GM23248 (cell line): ENCODE measurements around the gene TRMU. TPM values are rescaled to one million over a fixed set of nuclear protein-coding genes. Genes with fewer than 3 reads are reported as not detected.
A peak's percentile ranks its signal among the peaks of the same experiment; 100 is the strongest.

Source experiments
- DNase-seq: peaks from one replicate; pipeline ENCODE4 v3.0.0-alpha.2; 2015
- H2AFZ ChIP-seq: fragments of 200-600 bp; sonication (generic); 2 replicates; pipeline ENCODE4 v1.6.1; 2016; ENCODE audit warnings: antibody characterized with exemption
- H3F3A ChIP-seq: fragments of 200-600 bp; sonication (generic); 2 replicates; pipeline ENCODE4 v1.6.1; 2016; ENCODE audit warnings: mild to moderate bottlenecking, antibody characterized with exemption, mixed run types; ENCODE audit not compliant: insufficient read depth
- H3K27ac ChIP-seq: fragments of 200-600 bp; sonication (generic); 2 replicates; pipeline ENCODE4 v1.5.1; 2016; ENCODE audit warnings: mild to moderate bottlenecking
- H3K27me3 ChIP-seq: fragments of 200-600 bp; sonication (generic); replicated peaks from 2 replicates; pipeline ENCODE4 v1.6.1; 2016; ENCODE audit warnings: mild to moderate bottlenecking; ENCODE audit not compliant: insufficient read depth
- H3K36me3 ChIP-seq: fragments of 200-600 bp; sonication (generic); 2 replicates; pipeline ENCODE4 v1.6.1; 2016; ENCODE audit warnings: low read depth, mild to moderate bottlenecking
- H3K4me1 ChIP-seq: fragments of 200-600 bp; sonication (generic); 2 replicates; pipeline ENCODE4 v1.6.1; 2016; ENCODE audit warnings: mild to moderate bottlenecking; ENCODE audit not compliant: insufficient read depth
- H3K4me2 ChIP-seq: fragments of 200-600 bp; sonication (generic); one replicate; pipeline ENCODE4 v1.6.1; 2016; ENCODE audit warnings: mild to moderate bottlenecking; ENCODE audit not compliant: unreplicated experiment
- H3K4me3 ChIP-seq: fragments of 200-600 bp; sonication (generic); 2 replicates; pipeline ENCODE4 v1.5.1; 2016; ENCODE audit warnings: mild to moderate bottlenecking
- H3K79me2 ChIP-seq: fragments of 200-600 bp; sonication (generic); 2 replicates; pipeline ENCODE4 v1.6.1; 2016; ENCODE audit warnings: mild to moderate bottlenecking; ENCODE audit not compliant: insufficient read depth
- H3K9ac ChIP-seq: fragments of 200-600 bp; sonication (generic); 2 replicates; pipeline ENCODE4 v1.6.1; 2016; ENCODE audit warnings: mild to moderate bottlenecking
- H3K9me2 ChIP-seq: fragments of 200-600 bp; sonication (generic); 2 replicates; pipeline ENCODE4 v1.6.1; 2016; ENCODE audit warnings: mixed run types, mild to moderate bottlenecking, moderate library complexity; ENCODE audit not compliant: insufficient read depth
- H3K9me3 ChIP-seq: fragments of 200-600 bp; sonication (generic); one replicate; pipeline ENCODE4 v1.6.1; 2017; ENCODE audit warnings: low read depth
- H4K20me1 ChIP-seq: fragments of 200-600 bp; sonication (generic); 2 replicates; pipeline ENCODE4 v1.6.0; 2016; ENCODE audit not compliant: insufficient read depth
- EZH2 ChIP-seq: fragments of 200-600 bp; sonication (generic); IDR thresholded peaks from 2 replicates; pipeline ENCODE4 v1.6.1; 2018; ENCODE audit warnings: antibody characterized with exemption, mild to moderate bottlenecking; ENCODE audit not compliant: insufficient read depth, poor library complexity, severe bottlenecking
- EZH2phosphoT487 ChIP-seq: fragments of 200-600 bp; sonication (generic); IDR thresholded peaks from 2 replicates; pipeline ENCODE4 v1.6.1; 2018; ENCODE audit warnings: antibody characterized with exemption, moderate library complexity, mild to moderate bottlenecking, low read depth; ENCODE audit not compliant: insufficient read depth
- WGBS, 2 experiments: methylation state at CpG; one replicate each; pipeline ENCODE4 v1.1.6; 2015 to 2017; ENCODE audit warnings: low lambda C conversion rate in 2 of 2, low coverage in 1 of 2; ENCODE audit errors: missing lambda C conversion rate in 2 of 2; 5-methylcytosine and 5-hydroxymethylcytosine counted together
- in situ Hi-C: fragments of 300-500 bp; cut with MboI; formaldehyde crosslinking; loops from 2 replicates; pipeline ENCODE4 v1.15.0; 2020
- polyA plus RNA-seq: library from polyadenylated mRNA; unstranded; fragments of >200 nt; fragmentation: Nextera tagmentation; extraction: Ambion mirVana; gene quantifications from 2 replicates; pipeline ENCODE4 v1.2.1, GENCODE V29; 2016
- total RNA-seq: library from RNA; depleted of rRNA; stranded (reverse); fragments of >200 nt; shearing (Covaris generic); gene quantifications from 2 replicates; pipeline ENCODE4 v1.2.3, GENCODE V29; 2014

Gene TRMU
- total and polyA plus RNA-seq, 2 experiments from 2014 or later = 27.0 to 38.4 TPM

DNA sequence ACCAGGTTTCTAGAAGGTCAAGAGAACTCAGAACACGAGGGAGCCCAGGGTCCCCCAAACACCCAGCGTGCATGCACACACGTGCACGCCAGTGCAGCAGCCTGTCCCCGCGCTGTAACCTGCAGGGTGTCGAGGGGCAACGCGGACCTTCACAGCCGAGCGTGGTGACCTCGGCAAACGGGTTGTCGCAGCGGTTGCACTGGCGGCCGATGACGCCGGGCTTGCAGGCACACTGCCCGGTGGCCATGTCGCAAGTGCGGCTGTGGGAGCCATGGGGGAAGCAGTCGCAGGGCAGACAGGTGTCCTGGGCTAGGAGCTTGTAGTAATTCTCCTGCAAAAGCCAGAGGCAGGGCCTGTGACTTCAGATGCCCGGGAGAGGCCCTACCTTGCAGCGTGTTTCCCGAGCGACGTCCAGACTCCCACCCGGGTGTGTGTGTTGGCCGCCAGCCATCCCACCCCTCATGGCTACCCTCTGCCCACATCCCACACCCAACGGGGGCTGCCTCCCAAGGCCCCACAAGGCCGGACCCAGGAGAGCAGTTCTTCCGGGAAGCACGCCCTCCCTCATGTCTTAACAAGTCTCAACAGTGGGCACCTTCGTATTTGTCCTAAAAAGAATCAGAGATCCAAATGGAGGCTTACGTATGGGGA, 56.1 kb downstream of the TRMU start:
- Histone ChIP-seq H3K27me3 (no peaks in the 10 kb centered on the region), H3K4me1 (no peaks in the 10 kb centered on the region), H3K9ac (no peak overlapping the region), H3F3A (no peaks in the 10 kb centered on the region), H3K4me3 (no peak overlapping the region), H4K20me1 (no peaks in the 10 kb centered on the region), H3K79me2 (no peaks in the 10 kb centered on the region), H3K27ac (no peak overlapping the region), H3K9me2 (no peaks in the 10 kb centered on the region), H2AFZ (peak overlapping the region; percentile 82; the same call in 1 of the 2 replicates), H3K36me3 (no peaks in the 10 kb centered on the region), H3K9me3 (no peaks in the 10 kb centered on the region), H3K4me2 (no peak overlapping the region)
- TF ChIP-seq EZH2phosphoT487 (no peak), EZH2 (no peak)
- in situ Hi-C loops = no loop called here
- WGBS, 2 experiments = 93 to 95% methylated on average over 33 to 36 of the region's 36 CpGs
- no peak for DNase-seq

DNA sequence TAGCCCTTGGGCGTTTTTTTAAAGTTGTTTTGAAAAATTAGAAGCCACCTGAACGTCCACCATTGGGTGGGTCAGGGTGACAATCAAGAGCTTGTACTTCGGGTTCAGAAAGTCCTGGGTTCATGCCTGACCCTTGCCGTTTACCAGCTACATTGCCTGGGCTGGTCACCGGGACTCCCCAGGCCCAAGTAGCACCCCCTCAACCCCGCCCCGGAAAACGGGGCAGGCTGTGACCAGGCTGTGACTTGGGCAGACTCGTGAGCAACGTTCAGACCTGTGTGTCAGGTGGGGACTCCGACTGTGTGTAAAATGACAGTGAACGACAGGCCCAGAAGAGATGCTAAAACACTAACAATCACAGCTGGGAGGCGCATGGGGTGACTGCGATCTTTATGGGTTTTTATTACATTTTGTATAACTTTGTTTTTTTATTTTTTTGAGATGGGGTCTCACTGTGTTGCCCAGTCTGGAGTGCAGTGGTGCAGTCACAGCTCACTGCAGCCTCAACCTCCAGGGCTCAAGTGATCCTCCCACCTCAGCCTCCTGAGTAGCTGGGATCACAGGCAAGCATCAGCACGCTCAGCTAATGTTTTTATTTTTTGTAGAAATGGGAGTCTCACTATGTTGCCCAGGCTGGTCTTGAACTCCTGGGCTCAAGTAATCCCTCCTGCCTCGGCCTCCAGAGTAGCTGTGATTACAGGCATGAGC, 56.8 kb downstream of the TRMU start:
- Histone ChIP-seq H3K9ac (no peak overlapping the region), H3K4me2 (no peak overlapping the region), H3K36me3 (no peaks in the 10 kb centered on the region), H3K79me2 (no peaks in the 10 kb centered on the region), H4K20me1 (no peaks in the 10 kb centered on the region), H3K4me1 (no peaks in the 10 kb centered on the region), H3F3A (no peaks in the 10 kb centered on the region), H3K9me3 (no peaks in the 10 kb centered on the region), H3K27me3 (no peaks in the 10 kb centered on the region), H3K27ac (no peak overlapping the region), H2AFZ (no peak overlapping the region), H3K4me3 (no peak overlapping the region), H3K9me2 (no peaks in the 10 kb centered on the region)
- in situ Hi-C loops = no loop called here
- no peak for DNase-seq
- TF ChIP-seq EZH2 (no peak), EZH2phosphoT487 (no peak)
- WGBS, 2 experiments = 85 to 88% methylated on average over 16 of the region's 16 CpGs

DNA sequence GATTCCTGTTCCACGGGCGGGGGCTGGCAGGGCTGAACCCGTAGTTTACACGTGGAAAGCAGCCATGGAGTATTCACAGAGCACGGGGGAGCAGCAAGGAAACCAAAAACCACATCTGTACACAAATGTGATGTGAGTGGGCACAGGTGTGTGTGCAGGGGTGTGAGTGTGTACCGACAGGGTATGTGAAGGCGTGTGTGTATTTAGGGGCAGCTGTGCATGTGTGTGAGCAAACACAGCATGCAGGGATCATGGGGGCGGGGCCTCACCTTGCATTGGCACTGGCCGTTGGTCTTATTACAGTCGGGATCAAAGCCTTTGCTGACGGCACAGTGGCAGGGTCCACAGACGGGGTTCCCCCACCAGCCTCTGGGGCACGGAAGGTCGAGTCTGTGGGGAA, 58.4 kb downstream of the TRMU start:
- Histone ChIP-seq H3F3A (no peaks in the 10 kb centered on the region), H3K4me3 (no peak overlapping the region), H2AFZ (no peak overlapping the region), H3K4me2 (no peak overlapping the region), H3K27me3 (no peaks in the 10 kb centered on the region; the same call in 1 of the 2 replicates), H3K9me2 (no peaks in the 10 kb centered on the region), H3K36me3 (no peaks in the 10 kb centered on the region), H3K27ac (no peak overlapping the region), H3K9me3 (no peaks in the 10 kb centered on the region), H4K20me1 (no peaks in the 10 kb centered on the region), H3K9ac (no peak overlapping the region), H3K4me1 (no peaks in the 10 kb centered on the region), H3K79me2 (no peaks in the 10 kb centered on the region)
- in situ Hi-C loops = no loop called here
- WGBS, 2 experiments = 56 to 61% methylated on average over 14 of the region's 14 CpGs
- no peak for TF ChIP-seq EZH2
- TF ChIP-seq EZH2phosphoT487 = no peak
- DNase-seq = no peak

DNA sequence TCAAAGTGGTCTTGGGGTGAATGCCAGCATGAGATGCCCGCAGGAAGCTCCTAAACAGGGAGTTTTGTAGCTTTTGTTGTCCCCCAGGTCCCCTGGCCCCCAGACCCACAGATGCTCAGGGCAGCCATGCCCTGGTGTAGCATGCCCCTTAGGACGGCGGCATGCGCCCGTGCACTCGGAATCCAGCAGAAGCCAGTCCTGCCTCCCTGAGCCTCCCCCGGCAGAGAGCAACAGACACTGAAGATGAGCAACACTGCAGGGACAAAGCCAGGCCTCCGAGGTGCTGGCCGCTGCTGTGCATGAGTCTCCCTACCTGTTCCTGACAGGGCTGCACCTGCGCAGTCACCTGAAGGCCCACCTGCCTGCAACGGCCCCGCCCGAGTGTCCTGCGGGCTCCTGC, 59.1 kb downstream of the TRMU start:
- Histone ChIP-seq H3K27me3 (no peaks in the 10 kb centered on the region; the same call in 1 of the 2 replicates), H3F3A (no peaks in the 10 kb centered on the region), H3K4me3 (no peak overlapping the region), H4K20me1 (no peaks in the 10 kb centered on the region), H3K9me2 (no peaks in the 10 kb centered on the region), H3K79me2 (no peaks in the 10 kb centered on the region), H3K4me2 (no peak overlapping the region), H3K9me3 (no peaks in the 10 kb centered on the region), H3K36me3 (no peaks in the 10 kb centered on the region), H3K27ac (no peak overlapping the region), H3K4me1 (no peaks in the 10 kb centered on the region), H3K9ac (no peak overlapping the region), H2AFZ (no peak overlapping the region)
- TF ChIP-seq EZH2phosphoT487 (no peak), EZH2 (no peak)
- 74 to 75% methylated on average over 13 to 14 of the region's 14 CpGs for WGBS, 2 experiments
- in situ Hi-C loops = no loop called here
- DNase-seq = no peak
